ENCODE results near the gene PRPF39. TPM values are rescaled to one million over a fixed set of nuclear protein-coding genes. Genes with fewer than 3 reads are reported as not detected.

The PRPF39 gene, protein sequence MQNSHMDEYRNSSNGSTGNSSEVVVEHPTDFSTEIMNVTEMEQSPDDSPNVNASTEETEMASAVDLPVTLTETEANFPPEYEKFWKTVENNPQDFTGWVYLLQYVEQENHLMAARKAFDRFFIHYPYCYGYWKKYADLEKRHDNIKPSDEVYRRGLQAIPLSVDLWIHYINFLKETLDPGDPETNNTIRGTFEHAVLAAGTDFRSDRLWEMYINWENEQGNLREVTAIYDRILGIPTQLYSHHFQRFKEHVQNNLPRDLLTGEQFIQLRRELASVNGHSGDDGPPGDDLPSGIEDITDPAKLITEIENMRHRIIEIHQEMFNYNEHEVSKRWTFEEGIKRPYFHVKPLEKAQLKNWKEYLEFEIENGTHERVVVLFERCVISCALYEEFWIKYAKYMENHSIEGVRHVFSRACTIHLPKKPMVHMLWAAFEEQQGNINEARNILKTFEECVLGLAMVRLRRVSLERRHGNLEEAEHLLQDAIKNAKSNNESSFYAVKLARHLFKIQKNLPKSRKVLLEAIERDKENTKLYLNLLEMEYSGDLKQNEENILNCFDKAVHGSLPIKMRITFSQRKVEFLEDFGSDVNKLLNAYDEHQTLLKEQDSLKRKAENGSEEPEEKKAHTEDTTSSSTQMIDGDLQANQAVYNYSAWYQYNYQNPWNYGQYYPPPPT
- total RNA-seq: 10 to 100 TPM; 11.3 to 35.1 (median 18.9) TPM

GRCh38 chr14:45083976-45084722 is at the start of gene PRPF39:
Gene PRPF39, plus strand, starts transcription at chr14:45084116. Its CDS starts 11,124 bp downstream, at chr14:45095240.
- Histone ChIP-seq H3K9me3 (no peaks in the 10 kb centered on the region), H3K4me3 (peak within 1 kb of the TSS; percentile 72 to 81), H3K27ac (peak within 1 kb of the TSS; percentile 50 to 90 (median 87)), H3K36me3 (no peaks in the 10 kb centered on the region), H3K4me1 (peaks cover 6 to 52% (median 19%) of the 10 kb centered on the region in 3 donors), H3K27me3 (no peaks in the 10 kb centered on the region)
- peak; percentile 99 for ATAC-seq
- no peak for TF ChIP-seq EP300 (IDR thresholded peaks at IDR 0.05)
- TF ChIP-seq, protein P1, sequence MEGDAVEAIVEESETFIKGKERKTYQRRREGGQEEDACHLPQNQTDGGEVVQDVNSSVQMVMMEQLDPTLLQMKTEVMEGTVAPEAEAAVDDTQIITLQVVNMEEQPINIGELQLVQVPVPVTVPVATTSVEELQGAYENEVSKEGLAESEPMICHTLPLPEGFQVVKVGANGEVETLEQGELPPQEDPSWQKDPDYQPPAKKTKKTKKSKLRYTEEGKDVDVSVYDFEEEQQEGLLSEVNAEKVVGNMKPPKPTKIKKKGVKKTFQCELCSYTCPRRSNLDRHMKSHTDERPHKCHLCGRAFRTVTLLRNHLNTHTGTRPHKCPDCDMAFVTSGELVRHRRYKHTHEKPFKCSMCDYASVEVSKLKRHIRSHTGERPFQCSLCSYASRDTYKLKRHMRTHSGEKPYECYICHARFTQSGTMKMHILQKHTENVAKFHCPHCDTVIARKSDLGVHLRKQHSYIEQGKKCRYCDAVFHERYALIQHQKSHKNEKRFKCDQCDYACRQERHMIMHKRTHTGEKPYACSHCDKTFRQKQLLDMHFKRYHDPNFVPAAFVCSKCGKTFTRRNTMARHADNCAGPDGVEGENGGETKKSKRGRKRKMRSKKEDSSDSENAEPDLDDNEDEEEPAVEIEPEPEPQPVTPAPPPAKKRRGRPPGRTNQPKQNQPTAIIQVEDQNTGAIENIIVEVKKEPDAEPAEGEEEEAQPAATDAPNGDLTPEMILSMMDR (IDR thresholded peaks at IDR 0.05): peak in 1 of 4 experiments; percentile 9
- TF ChIP-seq POLR2AphosphoS5 (IDR thresholded peaks at IDR 0.05): peak; percentile 96
- peak; percentile 85 for TF ChIP-seq POLR2A (IDR thresholded peaks at IDR 0.05)
- WGBS, 2 donors (ENCODE audit: low coverage in 1 of 2): 0 to 1% methylated on average over 3 to 16 of the region's 49 CpGs

DNA sequence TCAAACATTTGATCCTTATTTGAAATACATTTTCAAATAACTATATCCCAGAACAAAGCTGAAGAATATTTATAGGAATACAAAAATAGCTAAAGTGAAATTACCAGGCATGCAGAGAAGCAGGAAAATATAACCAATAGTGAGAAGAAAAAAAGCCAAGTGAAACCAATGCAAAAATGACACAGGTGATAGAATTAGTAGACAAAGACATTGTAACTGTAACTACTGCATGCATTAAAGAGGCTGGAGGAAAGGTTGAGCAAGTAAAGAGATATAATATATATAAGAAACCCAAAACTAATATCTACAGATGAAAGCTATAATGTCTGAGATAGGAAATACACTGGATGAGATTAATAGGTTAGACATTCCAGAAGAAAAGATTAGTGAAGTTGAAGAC is 49.2 kb upstream of the PRPF39 start:
- H3K36me3 ChIP-seq: peaks cover 0 to 85% of the 10 kb centered on the region in 2 donors
- ATAC-seq: no peak

DNA sequence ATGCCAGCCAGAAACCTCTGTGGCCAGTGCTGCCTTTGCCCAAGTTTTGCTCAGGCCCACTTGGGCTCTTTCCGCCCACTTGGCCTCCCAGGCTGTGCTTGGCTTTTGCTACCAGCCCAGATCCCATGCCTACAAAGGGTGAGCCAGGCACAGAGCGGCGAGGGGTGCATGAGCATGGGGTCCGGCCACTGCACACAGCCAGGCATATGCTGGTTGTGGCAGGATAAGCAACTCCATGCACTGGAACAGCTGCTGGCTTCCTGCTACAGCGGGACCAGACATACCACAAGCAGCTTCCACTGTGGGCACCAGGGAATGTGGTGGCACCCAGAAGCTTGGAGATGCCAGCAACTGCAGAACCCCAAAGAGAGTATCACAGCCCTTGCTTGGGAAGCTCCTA is 45.7 kb upstream of the PRPF39 start:
- no peak overlapping the region for H3K4me3 ChIP-seq
- ATAC-seq: no peak
- no peak overlapping the region for H3K27ac ChIP-seq
- TF ChIP-seq, protein P1 (IDR thresholded peaks at IDR 0.05): no peak
- TF ChIP-seq POLR2A (IDR thresholded peaks at IDR 0.05): no peak
- TF ChIP-seq POLR2AphosphoS5 (IDR thresholded peaks at IDR 0.05): no peak
- no peak for TF ChIP-seq EP300 (IDR thresholded peaks at IDR 0.05)
- 100% methylated on average over 1 of the region's 5 CpGs; no CpG with 5 or more reads in 1 of the 2 donors for WGBS, 2 donors (ENCODE audit: low coverage in 1 of 2)
- H3K27me3 ChIP-seq: no peaks in the 10 kb centered on the region
- no peaks in the 10 kb centered on the region for H3K9me3 ChIP-seq
- no peaks in the 10 kb centered on the region for H3K4me1 ChIP-seq
- peaks cover 0 to 72% of the 10 kb centered on the region in 2 donors for H3K36me3 ChIP-seq

More for the DNA sequence above, 49.2 kb upstream of the PRPF39 start:
- no peak overlapping the region for H3K4me3 ChIP-seq
- H3K9me3 ChIP-seq: no peaks in the 10 kb centered on the region
- no peaks in the 10 kb centered on the region for H3K4me1 ChIP-seq
- TF ChIP-seq, protein P1 (IDR thresholded peaks at IDR 0.05): no peak
- TF ChIP-seq POLR2AphosphoS5 (IDR thresholded peaks at IDR 0.05) (no peak), EP300 (IDR thresholded peaks at IDR 0.05) (no peak), POLR2A (IDR thresholded peaks at IDR 0.05) (no peak)
- no peak overlapping the region for H3K27ac ChIP-seq
- no peaks in the 10 kb centered on the region for H3K27me3 ChIP-seq

DNA sequence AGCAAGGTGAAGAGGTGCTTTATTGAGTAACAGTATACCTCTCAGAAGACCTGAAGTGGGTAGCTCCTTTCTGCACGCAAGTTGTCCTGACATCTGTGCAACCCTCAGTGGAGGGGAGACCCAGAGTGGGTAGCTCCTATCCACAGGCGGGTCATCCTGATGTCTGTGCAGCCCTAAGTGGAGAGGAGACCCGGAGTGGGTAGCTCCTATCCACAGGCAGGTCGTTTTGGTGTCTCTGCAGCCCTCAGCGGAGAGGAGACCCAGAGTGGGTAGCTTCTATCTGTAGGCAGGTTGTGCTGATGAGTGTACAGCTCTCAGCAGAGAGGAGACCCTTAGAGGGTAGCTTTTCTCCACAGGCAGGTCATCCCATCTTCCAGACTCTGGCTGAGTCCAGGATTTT is 45.1 kb upstream of the PRPF39 start:
- Histone ChIP-seq H3K9me3 (no peaks in the 10 kb centered on the region), H3K27me3 (no peaks in the 10 kb centered on the region), H3K4me3 (no peak overlapping the region), H3K36me3 (peaks cover 0 to 72% of the 10 kb centered on the region in 2 donors), H3K4me1 (no peaks in the 10 kb centered on the region), H3K27ac (no peak overlapping the region)
- ATAC-seq: peak; percentile 13
- WGBS, 2 donors (ENCODE audit: low coverage in 1 of 2): 97 to 100% methylated on average over 1 to 4 of the region's 5 CpGs
- TF ChIP-seq EP300 (IDR thresholded peaks at IDR 0.05) (no peak), POLR2AphosphoS5 (IDR thresholded peaks at IDR 0.05) (no peak), POLR2A (IDR thresholded peaks at IDR 0.05) (no peak)
- TF ChIP-seq, protein P1 (IDR thresholded peaks at IDR 0.05): no peak

Measured in gastroesophageal sphincter (tissue), 4 donors.